Neural crest cell (in vitro differentiated cells): ENCODE results near the gene SLC13A1. TPM values are rescaled to one million over a fixed set of nuclear protein-coding genes. Genes with fewer than 3 reads are reported as not detected.

ENCODE experiments used
- DNase-seq: peaks from one replicate; pipeline ENCODE4 v3.0.0; 2021; ENCODE audit warnings: low read depth, mixed read lengths, low spot score
- H3K27ac Mint-ChIP-seq: one replicate; pipeline ENCODE4 v1.8.0; 2021; ENCODE audit warnings: mild to moderate bottlenecking, mixed read lengths; ENCODE audit not compliant: unreplicated experiment
- H3K27me3 Mint-ChIP-seq: 2 replicates; pipeline ENCODE4 v1.8.0; 2021; ENCODE audit warnings: low read depth, mild to moderate bottlenecking, mixed read lengths
- H3K36me3 Mint-ChIP-seq: 2 replicates; pipeline ENCODE4 v1.8.0; 2021; ENCODE audit warnings: low read depth, mild to moderate bottlenecking, mixed read lengths
- H3K4me1 Mint-ChIP-seq: 2 replicates; pipeline ENCODE4 v1.8.0; 2021; ENCODE audit warnings: mixed read lengths
- H3K4me3 Mint-ChIP-seq: one replicate; pipeline ENCODE4 v1.8.0; 2021; ENCODE audit warnings: mild to moderate bottlenecking, mixed read lengths
- H3K9me3 Mint-ChIP-seq: 2 replicates; pipeline ENCODE4 v1.8.0; 2021; ENCODE audit warnings: mixed read lengths
- total RNA-seq: library from RNA; stranded (reverse); gene quantifications from 2 replicates; pipeline ENCODE4 v1.2.1, GENCODE V29; 2021
- TF ChIP-seq, protein P1 (sequence below): fragments of 200-600 bp; sonication (generic); conservative IDR thresholded peaks from 2 replicates; pipeline ENCODE4 v1.5.0; 2021; ENCODE audit warnings: antibody characterized with exemption, mild to moderate bottlenecking

SLC13A1 gene
- total RNA-seq, 1 donor from 2014 or later, result not detected

DNA sequence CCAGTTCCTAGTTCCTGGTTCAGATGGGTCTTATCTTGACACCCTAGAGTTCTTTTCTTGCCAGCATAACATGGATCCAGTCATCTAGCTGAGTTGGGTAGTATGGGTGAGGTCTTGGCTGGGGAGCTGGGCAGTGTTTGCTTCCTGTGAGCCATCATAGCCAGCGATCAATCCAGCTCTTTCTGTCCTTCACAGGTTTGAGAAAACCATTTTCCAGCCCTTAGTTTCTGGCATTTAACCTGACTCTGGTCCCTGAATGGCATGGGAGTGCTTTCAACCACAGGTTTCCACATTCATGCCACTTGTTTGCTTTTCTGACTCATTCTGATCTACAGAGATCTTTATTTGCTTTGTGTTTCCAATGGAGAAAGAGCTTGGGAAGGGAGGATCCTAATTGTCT, 8.6 kb downstream of the SLC13A1 start:
- peaks cover 12% of the 10 kb centered on the region for H3K9me3 Mint-ChIP-seq
- no peak overlapping the region for H3K4me3 Mint-ChIP-seq
- no peak for DNase-seq
- H3K27ac Mint-ChIP-seq, result no peak overlapping the region
- no peaks in the 10 kb centered on the region for H3K36me3 Mint-ChIP-seq
- no peaks in the 10 kb centered on the region for H3K4me1 Mint-ChIP-seq
- H3K27me3 Mint-ChIP-seq, result no peaks in the 10 kb centered on the region
- TF ChIP-seq, protein P1, sequence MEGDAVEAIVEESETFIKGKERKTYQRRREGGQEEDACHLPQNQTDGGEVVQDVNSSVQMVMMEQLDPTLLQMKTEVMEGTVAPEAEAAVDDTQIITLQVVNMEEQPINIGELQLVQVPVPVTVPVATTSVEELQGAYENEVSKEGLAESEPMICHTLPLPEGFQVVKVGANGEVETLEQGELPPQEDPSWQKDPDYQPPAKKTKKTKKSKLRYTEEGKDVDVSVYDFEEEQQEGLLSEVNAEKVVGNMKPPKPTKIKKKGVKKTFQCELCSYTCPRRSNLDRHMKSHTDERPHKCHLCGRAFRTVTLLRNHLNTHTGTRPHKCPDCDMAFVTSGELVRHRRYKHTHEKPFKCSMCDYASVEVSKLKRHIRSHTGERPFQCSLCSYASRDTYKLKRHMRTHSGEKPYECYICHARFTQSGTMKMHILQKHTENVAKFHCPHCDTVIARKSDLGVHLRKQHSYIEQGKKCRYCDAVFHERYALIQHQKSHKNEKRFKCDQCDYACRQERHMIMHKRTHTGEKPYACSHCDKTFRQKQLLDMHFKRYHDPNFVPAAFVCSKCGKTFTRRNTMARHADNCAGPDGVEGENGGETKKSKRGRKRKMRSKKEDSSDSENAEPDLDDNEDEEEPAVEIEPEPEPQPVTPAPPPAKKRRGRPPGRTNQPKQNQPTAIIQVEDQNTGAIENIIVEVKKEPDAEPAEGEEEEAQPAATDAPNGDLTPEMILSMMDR, result no peak

DNA sequence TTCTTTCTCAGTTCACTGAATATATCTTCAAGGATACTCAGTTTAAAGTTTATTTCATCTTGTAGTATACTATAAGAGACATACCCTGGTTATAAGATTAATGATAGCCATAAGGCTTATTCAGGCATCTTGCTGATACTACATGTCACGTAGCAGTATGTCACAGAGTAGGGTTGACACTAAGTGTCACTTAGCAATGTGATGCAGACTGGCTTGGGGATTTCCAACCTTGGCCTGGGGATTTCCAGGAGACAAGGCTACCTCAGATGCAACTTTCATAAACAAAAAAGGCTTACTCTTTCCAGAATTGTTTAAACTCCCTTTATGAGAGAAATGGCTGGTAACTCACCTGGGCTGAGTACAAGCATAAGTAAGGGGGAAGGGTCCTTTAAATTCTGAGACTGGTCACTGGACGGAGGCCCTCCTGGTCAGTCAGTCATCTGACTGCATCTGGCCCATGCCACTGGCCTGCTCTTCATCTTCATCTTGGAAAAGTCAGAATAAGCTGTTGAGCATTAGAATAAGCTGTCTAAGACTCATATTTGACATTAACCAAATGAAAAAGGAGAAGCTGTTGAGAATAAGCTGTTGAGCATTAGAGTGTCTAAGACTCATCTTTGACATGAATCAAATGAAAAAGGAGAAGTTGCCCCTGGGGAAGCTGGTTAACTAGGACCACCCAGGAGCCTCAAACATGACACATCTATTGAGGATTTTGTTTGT, 9.5 kb downstream of the SLC13A1 start:
- Mint-ChIP-seq H3K36me3 (no peaks in the 10 kb centered on the region), H3K4me3 (no peak overlapping the region), H3K27me3 (no peaks in the 10 kb centered on the region), H3K9me3 (peaks cover 15% of the 10 kb centered on the region), H3K27ac (no peak overlapping the region), H3K4me1 (no peaks in the 10 kb centered on the region)
- TF ChIP-seq, protein P1, result no peak
- DNase-seq, result no peak

DNA sequence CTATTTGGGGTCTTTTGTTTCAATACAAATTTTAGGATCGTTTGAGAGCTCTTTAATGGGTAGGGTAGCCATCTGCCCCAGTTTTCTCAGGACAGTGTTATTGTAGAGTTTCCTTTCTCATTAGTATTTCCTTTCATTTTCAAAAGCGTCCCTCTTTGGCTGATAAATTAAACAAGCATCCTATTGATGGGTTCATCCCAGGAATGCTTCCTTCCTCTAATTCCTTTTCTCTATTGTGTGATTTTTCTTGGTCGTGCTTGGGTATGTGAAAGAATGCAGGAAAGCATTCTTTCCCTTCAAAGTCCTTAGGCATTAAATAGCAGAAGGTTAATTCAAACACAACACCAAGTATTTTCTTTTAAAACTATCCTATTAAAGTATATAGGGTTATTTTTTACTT, 14.0 kb downstream of the SLC13A1 start:
- Mint-ChIP-seq H3K9me3 (peaks cover 19% of the 10 kb centered on the region), H3K4me1 (no peaks in the 10 kb centered on the region), H3K4me3 (no peak overlapping the region), H3K27ac (no peak overlapping the region), H3K36me3 (no peaks in the 10 kb centered on the region), H3K27me3 (no peaks in the 10 kb centered on the region)
- no peak for DNase-seq
- TF ChIP-seq, protein P1, result no peak

DNA sequence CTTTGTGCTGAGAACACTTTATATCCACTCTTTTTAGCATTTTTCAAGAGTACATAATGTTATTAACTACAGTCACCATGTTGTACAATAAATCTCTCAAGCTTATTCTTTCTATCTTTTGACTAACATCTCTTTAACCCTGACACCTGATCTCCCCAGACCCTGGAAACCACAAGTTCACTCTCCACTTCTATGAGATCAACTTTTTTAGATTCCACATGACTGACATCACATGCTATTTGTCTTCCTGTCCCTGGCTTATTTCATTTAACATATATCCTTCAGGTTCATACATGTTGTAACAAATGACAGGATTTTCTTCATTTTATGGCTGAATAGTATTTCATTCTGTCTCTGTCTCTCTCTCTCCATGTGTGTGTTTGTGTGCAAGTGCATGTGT, 15.5 kb downstream of the SLC13A1 start:
- no peaks in the 10 kb centered on the region for H3K27me3 Mint-ChIP-seq

DNA sequence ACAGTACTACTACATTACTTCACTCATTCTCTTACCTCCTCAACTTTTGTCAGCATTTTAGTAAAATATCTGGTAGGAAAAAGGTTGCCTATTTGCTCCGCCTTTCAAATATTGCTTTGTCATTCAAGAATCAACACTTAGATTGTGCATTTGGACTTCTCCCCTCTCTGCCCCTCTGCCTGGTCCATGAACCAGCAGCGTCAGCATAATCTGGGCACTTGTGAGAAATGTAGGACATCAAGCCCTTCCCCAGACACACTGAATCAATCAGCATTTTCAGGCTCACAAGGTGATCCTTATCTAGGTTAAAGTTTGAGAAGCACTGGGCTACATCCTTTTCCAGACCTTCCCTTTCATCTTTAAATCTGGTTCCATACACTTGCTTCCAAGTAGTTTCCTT, 16.3 kb downstream of the SLC13A1 start:
- TF ChIP-seq, protein P1, result no peak
- no peak for DNase-seq
- Mint-ChIP-seq H3K9me3 (peaks cover 17% of the 10 kb centered on the region), H3K27me3 (no peaks in the 10 kb centered on the region), H3K27ac (no peak overlapping the region), H3K36me3 (no peaks in the 10 kb centered on the region), H3K4me1 (no peaks in the 10 kb centered on the region), H3K4me3 (no peak overlapping the region)

More for the DNA sequence above, 15.5 kb downstream of the SLC13A1 start:
- Mint-ChIP-seq H3K4me3 (no peak overlapping the region), H3K27ac (no peak overlapping the region), H3K36me3 (no peaks in the 10 kb centered on the region), H3K4me1 (no peaks in the 10 kb centered on the region), H3K9me3 (peaks cover 18% of the 10 kb centered on the region)
- TF ChIP-seq, protein P1, result no peak
- DNase-seq, result no peak
